Measurements from ENCODE around the gene FARP1. TPM values are rescaled to one million over a fixed set of nuclear protein-coding genes. Genes with fewer than 3 reads are reported as not detected.

Gene FARP1
- polyA plus RNA-seq, 2 of the 4 experiments (the other 2 are of a cell fraction), result 9.4 to 13.0 TPM

- FAIRE-seq (no peak), ATAC-seq (no peak), DNase-seq (ENCODE audit: low read depth in 1 of 2, low spot score in 1 of 2) (no peak)
- Histone ChIP-seq H3K4me1 (no peaks in the 10 kb centered on the region), H3K4me3 (no peak overlapping the region), H3K27ac (no peak overlapping the region), H3K9me3 (no peaks in the 10 kb centered on the region), H3K4me2 (no peak overlapping the region)
- ChIA-PET POLR2A (no interaction called here), CTCF (no interaction called here)
- WGBS (ENCODE audit: missing lambda C conversion rate), result 90% methylated on average over 12 of the region's 13 CpGs
- TF ChIP-seq NFE2L2 (conservative IDR thresholded peaks at IDR 0.05; ENCODE audit: low read length) (no peak), KDM5A (IDR thresholded peaks at IDR 0.05) (no peak), BHLHE40 (IDR thresholded peaks at IDR 0.05; ENCODE audit: low read depth, low read length) (no peak), CBX8 (IDR thresholded peaks at IDR 0.05) (no peak), USF2 (IDR thresholded peaks at IDR 0.05) (no peak), TFCP2L1 (CRISPR knock-in tag; IDR thresholded peaks at IDR 0.05) (no peak), BCL3 (IDR thresholded peaks at IDR 0.05) (no peak), KDM1A (IDR thresholded peaks at IDR 0.05; ENCODE audit: low read depth) (no peak), RCOR1 (IDR thresholded peaks at IDR 0.05; ENCODE audit: low read depth, low read length) (no peak)
These were observed 259.0 kb downstream of the FARP1 start for GRCh38 chr13:98401934-98402333.

GRCh38 chr13:98403076-98403475 is 260.2 kb downstream of the FARP1 start:
- no peaks in the 10 kb centered on the region for H3K4me1 ChIP-seq
- H3K9me3 ChIP-seq, result no peaks in the 10 kb centered on the region
- H3K4me2 ChIP-seq, result no peak overlapping the region
- FAIRE-seq, result no peak
- WGBS (ENCODE audit: missing lambda C conversion rate), result 75% methylated on average over 2 of the region's 2 CpGs
- TF ChIP-seq CTCF (IDR thresholded peaks at IDR 0.05) (no peak), PBX3 (IDR thresholded peaks at IDR 0.05) (no peak), RAD21 (conservative IDR thresholded peaks at IDR 0.05 in 1 of 2, IDR thresholded peaks at IDR 0.05 in 1 of 2) (no peak), NR3C1 (IDR thresholded peaks at IDR 0.05) (no peak), JUNB (IDR thresholded peaks at IDR 0.05) (no peak), CHD4 (IDR thresholded peaks at IDR 0.05; ENCODE audit: borderline replicate concordance) (no peak), TP53 (CRISPR knock-in tag; IDR thresholded peaks at IDR 0.05) (no peak), RARB (CRISPR knock-in tag; IDR thresholded peaks at IDR 0.05) (no peak), ZSCAN20 (CRISPR knock-in tag; IDR thresholded peaks at IDR 0.05) (no peak), RFX5 (IDR thresholded peaks at IDR 0.05) (no peak), HES2 (IDR thresholded peaks at IDR 0.05) (no peak), BHLHE40 (IDR thresholded peaks at IDR 0.05; ENCODE audit: low read depth, low read length) (no peak), USF2 (IDR thresholded peaks at IDR 0.05) (no peak), POLR2A (IDR thresholded peaks at IDR 0.05; ENCODE audit: low read length) (no peak), KDM1A (IDR thresholded peaks at IDR 0.05; ENCODE audit: low read depth) (no peak), GATA3 (IDR thresholded peaks at IDR 0.05; ENCODE audit: borderline replicate concordance) (no peak), ESRRA (IDR thresholded peaks at IDR 0.05; ENCODE audit: borderline replicate concordance, low read length) (no peak)
- ChIA-PET CTCF (interaction anchor here (1.1 kb wide), 1 partner anchor 250 kb away, joined by 4 read pairs; no protein-coding TSS in a partner anchor), POLR2A (no interaction called here)
- no peak overlapping the region for H3K4me3 ChIP-seq
- DNase-seq (ENCODE audit: low read depth in 1 of 2, low spot score in 1 of 2), result no peak
- H3K27ac ChIP-seq, result no peak overlapping the region
- no peak for ATAC-seq

All from A549 (cell line).